Islet precursor cell (in vitro differentiated cells): ENCODE measurements around the gene BPIFB6.

Experiments
- DNase-seq: peaks from one replicate; pipeline ENCODE4 v3.0.0-alpha.2; 2018

The BPIFB6 gene

GRCh38 chr20:33002087-33002808 lies 29.2 kb upstream of the BPIFB6 start:
- no peak for DNase-seq

GRCh38 chr20:33004141-33004751 lies 27.2 kb upstream of the BPIFB6 start, which contains the start of gene SUN5:
TSS of gene SUN5 (minus strand) at chr20:33004433. CDS start at chr20:33004340, 93 bp downstream.
- DNase-seq, result no peak

- no peak for DNase-seq
These were observed 26.3 kb upstream of the BPIFB6 start for GRCh38 chr20:33005132-33005566.

DNA sequence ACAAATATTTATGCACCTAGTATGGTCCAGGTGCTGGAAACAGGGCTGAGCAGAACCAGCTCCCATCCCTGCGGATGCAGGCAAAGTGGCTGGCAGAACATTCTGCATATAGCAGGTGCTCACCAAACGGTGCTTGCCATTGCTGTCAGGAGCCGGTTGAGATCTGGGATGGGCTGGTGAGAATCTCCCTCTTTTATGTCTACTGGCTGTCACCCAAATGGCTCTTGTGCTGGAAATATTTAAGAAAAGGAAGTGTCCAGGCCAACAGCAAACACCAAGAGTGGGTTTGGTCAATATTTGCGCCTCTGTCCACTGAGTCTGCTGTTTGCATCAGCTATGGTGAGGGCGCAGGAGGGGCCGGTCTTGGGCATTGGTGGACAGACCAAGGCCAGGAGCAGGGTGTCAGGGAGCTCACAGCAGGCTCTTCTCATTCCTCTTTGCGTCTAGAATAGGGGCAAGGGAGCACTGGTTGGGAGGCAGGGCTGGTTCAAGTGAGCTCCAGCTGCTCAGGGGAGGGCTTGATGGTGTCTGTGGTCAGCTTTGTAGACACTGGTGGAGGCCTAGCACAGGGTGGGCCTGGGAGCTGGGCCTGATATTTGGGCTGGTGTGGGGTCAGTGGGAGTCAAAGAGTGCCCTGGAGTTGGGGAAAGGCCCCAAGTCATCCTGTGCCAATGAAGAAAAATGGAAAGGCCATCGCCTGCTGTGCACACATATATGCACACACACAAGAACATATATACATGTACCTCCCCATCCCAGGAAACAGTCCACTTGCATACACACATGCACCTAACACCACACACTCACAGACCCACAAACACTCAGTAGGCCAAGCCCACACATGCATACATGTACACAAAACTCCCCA lies 25.3 kb upstream of the BPIFB6 start:
- no peak for DNase-seq

DNA sequence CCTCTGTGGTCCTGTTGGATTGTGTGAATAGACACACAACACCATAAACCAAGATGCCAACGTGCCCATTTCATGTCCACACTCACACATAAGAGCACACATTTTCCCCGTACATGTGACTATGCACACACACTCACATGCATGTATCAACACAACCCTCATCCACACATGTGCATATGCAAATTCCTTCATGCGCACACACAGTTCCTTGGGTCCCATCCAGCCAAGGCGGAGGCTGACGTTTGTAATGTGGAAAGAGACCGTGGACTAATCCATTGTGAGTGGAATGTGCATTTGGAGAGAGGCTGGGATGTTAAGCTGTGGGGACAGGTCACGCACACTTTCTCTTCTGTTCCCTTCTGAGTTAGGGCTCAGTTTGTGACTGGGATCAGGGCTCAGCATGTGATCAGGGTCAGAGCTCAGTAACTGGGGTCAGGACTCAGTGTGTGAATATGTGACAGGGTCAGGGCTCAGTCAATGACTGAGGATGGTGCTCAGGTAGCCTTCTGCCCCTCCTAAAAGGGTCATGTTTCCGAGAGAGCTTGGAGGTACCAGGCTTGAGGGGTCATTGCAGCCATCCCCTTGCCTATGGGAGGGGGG lies 24.6 kb upstream of the BPIFB6 start:
- DNase-seq, result no peak

DNA sequence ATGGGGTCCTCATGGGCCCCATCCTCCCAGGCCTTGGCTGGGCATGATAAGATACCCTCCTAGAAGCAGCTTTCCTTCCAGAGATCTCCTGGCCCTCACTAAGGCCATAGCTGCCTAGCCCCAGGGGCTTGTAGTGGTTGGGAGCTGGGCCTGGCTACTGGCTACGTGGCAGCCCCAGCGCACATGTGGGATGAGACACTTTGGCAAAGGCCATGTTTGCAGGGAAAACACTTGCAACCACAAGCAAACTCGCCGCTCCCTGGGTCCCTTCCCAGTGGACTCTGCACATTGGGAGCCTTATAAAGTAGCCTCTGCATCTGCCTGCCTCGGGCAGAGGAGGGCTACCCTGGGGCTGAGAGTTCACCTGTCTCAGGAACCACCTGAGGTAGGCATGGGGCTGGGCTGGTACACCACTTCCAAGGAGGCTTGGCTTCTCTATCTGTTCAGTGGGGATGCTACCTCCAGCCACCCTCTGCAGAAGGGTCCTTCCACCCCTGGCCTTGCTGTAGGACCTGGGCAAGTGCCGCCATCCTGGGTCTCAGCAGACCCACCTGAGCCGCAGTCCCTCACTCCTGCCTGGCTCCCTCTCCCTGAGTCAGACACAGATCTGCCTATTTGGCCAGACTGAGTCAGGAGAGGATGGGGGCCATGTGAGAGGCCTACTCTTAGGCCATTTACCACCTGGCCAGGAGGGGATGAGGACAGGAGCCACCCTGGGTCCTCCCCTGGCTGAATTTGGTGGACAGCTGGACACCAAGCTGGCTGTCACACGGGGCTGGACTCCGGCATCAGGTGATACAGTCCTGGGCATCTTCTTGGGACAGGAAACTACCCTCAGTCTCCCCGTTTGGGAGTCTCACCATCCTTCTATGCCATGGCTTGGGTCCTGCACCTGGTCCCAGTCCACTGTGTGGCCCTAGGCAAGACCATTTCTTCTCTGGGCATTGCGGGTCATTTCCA lies 23.8 kb upstream of the BPIFB6 start, which contains the start of gene BPIFB2:
BPIFB2 (plus strand) TSS at position 329 of the 960 bp plus-strand sequence. CDS start 871 bp downstream, outside the sequence.
- no peak for DNase-seq

GRCh38 chr20:33008336-33009213 lies 22.9 kb upstream of the BPIFB6 start:
- DNase-seq, result no peak

DNA sequence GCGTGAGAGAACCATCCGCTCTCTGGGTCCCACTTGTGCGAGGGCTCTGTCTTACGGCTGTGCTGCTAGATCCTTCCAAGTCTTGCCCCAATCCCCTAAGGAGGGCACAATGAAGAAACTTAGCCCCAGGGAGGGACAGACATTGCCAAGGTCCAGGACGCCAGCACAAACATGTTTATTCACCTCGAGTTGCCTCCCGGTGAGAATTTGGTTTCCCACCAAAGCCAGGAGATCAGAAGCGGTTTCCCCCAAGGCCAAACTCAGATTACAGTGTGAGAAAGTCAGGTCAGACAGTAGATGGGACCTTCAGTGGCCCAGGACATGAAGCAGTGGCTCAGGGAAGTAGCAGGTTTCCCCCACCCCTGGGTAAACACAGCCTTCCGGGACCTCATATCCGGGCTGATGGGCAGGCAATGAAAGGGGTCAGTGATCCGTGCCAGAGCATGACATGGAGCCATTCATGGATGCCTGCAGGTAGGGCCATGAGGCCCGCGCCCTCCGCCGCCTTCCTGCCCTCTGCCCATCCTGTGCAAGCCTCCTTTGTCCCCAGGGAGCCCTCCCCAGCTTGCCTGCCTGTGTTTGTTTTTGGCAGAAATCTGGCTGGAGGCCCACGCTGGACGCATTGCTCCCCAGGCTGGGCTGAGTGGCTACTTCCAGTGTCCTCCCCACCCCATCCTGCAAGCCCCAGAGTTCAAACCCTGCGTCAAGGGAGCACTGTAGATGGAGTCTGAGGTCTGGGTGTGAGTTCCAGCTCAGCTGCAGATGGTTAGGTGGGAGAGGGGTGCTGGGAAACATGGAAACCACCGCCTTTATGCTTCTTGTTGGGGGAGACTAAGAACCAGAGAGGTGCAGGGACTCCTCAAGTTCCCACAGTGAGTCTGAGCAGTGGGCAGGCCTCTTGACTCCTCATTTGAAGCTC lies 22.0 kb upstream of the BPIFB6 start:
- no peak for DNase-seq

DNA sequence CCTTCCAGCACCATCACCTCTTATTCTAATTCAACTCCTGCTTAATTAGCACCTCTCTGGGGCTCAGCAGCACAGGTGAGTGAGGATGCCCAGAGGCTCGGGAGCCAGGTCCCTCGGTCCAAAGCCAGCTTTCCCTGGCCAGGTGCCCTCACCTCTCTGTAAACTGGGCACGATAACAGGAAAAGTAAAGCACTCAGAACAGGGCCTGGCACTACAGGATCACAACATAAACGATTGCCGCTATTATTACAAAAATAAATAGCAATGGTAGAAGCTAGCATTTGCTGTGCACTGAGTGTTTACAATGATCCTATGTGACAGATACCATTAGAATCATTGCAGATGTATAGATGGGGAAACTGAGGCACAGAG lies 21.3 kb upstream of the BPIFB6 start:
- no peak for DNase-seq

DNA sequence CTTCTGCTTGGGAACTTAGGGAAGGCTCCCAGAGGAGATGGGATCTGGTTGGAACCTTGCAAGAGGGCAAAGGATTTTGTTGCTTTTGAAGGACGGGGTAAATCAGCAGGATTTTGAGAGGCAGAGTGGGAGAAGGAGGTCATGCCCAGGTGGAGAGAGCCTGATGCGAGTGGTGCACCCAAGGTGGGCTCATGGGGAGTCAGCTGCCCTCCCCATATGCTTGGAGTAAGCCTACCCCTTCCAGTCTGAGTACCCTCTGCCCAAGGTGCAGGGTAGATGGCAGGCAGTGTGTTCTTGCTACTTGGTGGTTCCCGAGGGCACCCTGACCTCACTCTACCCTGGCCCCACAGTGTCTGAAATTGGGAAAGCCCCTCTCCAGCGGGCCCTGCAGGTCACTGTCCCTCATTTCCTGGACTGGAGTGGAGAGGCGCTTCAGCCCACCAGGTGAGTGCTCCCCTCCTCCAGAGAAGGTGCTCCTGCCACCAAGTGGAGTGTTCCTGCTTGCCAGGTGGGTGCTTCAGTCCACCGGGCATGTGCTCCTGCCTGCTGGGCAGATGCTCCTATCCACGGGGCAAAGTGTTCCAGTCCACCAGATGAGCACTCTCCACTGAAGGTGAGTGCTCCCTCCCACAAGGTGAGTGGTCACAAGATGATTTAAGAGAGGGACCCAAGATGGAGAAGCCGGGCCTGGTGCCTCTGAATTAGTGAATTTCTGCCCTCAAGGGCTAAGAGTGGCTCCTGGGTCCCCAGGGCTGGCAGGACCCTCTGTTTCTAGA lies 20.6 kb upstream of the BPIFB6 start:
- DNase-seq, result no peak

DNA sequence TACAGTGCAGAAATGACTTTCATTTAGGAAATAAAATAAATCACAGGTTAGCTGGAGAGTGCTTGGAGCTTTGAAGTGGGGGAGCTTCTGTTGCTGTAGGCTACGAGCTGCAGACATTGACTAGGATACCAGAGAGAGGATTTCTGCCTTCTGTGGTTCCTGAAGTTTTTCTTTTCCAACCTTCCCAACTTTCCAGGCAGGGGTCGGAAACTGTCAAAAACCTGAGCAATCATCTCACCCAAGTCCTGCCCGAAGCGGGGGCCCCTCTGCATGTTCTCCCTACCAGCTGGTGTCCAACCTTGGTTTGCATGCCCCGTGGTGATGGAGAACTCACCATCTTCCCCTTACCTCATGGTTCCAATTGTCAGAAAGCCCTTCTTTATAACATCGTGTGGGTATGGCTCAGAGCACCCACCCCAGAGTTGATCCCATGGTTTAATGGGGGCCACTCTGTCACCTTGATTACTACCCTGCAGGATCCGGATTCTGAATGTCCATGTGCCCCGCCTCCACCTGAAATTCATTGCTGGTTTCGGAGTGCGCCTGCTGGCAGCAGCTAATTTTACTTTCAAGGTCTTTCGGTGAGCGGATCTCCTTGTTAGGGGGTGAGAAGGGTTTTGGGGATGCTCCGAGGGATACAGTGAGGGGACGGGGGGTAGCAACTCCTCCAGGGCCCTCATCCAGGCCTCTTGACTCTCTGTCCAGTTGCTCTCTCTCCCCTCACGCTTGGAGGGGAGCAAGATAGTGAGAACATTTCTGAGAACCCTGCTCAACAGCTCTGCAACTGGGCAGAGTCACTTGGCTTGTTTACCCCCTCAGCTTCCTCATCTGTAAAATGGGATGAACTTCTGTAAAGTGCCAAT lies 18.9 kb upstream of the BPIFB6 start:
- no peak for DNase-seq

DNA sequence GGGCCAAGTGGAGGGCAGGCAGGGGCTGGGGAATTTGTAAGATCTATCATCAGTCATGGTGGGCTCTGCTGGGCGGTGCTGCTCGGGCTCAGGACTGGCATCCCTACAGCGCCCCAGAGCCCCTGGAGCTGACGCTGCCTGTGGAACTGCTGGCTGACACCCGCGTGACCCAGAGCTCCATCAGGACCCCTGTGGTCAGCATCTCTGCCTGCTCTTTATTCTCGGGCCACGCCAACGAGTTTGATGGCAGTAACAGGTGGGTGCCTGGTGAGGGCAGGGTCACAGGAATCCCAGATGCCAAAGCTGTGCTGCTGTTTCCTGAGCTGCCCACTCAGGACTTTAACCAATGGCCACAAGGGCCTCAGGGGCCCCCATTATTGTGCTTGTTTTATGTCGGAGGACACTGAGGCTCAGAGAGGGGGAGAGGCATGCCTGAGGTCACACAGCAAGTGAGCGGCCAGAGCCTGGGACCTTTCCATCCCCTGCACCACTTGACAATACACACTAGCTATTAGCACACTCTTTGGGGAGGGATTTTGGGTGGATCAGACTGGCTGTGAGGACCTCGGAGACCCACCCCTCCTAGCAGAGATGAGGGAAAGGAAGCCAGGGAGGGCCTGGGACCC lies 17.6 kb upstream of the BPIFB6 start:
- no peak for DNase-seq

DNA sequence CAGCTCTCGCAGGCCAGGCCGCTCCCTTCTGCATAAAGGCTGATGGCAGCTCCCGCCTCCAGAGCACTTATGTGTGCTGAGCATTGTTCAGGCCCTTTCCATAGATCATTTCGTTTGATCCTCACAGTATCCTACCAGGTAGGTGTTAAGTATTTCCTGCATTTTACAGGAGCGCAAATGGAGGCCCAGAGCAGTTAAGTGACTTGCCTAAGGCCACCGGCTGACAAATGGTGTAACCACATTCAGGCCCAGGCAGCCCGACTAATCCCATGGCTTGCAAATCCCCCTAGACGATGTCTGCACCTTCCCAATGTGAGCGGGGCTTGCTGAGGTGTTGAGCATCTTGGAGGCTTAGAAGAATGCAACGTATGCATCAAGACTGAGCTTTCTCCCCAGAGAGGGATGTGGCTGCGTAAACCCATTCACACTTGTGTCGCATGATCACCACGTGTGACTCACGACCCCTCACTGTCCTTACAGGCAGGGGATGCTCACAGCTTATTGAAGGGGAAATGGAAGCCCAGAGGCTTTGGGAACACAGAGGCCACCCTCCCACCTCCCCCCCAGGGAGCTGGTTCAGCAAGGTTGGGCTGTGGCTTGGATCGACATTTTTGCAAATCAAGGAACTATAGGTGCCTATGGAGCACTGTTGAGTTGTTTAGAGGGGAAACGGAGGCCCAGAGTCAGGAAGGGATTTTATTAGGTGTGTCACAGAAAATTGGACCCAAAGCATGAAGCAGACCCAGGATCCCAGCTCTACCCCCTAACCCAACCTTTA lies 16.9 kb upstream of the BPIFB6 start:
- peak; percentile 84 for DNase-seq

DNA sequence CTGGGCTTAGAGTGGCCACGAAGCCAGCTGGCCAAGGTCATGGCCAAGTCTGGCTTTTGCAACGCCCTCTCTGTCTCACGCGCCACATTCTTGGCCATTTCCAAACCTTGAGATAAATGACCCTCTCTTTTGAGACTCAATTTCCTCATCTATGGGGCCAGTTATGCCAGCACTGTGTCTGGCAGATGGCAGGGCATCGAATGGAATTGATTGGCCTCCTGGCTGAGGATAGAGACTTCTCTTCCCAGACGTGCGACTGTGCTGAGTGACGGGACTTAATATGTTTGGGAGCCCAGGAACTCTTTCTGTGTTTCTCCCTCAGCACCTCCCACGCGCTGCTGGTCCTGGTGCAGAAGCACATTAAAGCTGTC lies 16.3 kb upstream of the BPIFB6 start:
- no peak for DNase-seq

DNA sequence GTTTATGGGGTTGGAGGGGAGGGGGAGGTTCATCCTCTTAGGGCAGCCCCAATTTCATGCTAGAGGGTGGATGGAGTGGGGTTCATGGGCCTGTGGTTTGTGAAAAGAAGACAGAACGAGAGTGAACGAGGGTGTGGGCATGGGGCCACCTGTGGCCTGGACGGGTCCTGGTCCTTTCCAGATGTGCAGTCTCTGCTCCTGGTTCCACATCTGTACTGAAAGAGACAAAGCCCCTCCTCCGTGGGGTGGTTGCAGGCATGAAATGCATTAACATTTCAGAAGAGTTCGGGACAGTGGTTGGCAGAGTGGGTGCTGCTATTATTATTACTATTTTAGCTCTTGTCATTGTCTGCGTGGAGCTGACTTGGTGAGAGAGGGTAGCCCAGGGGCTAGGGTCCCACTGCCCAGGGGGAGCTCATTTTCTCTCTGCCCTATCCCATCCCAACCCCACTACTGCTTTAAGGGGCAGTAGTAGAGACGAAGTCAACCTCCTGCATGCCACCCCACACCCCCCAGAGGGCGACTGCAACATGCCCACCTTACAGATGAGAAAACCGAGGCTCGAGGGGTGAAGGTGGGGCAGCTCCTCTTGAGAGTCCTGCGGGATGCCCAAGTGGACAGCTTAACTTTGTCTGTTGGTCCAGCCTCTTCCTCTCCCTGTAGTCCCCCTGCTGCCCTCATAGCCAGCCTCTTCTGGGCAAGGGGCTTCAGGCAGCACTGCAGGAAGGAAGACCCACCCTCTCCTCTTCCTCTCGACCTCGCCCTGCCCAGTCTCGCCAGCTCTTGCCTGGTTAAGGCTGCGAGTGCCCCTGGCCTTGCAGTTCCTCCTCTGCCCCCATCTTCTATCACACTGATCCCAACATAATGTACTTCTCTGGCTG lies 15.5 kb upstream of the BPIFB6 start:
- no peak for DNase-seq
